Neural cell (in vitro differentiated cells): ENCODE results near the gene THRAP3.

ENCODE experiments used
- CTCF ChIP-seq: fragments of 450-650 bp; IDR thresholded peaks from 2 replicates; pipeline ENCODE4 v1.5.1; 2014; ENCODE audit warnings: antibody characterized with exemption, mild to moderate bottlenecking, moderate library complexity; ENCODE audit not compliant: poor library complexity, severe bottlenecking
- EP300 ChIP-seq: fragments of 450-650 bp; conservative IDR thresholded peaks from 2 replicates; pipeline ENCODE4 v1.6.1; 2014; ENCODE audit warnings: antibody characterized with exemption, mild to moderate bottlenecking, moderate library complexity; ENCODE audit not compliant: poor library complexity, severe bottlenecking
- EZH2 ChIP-seq: fragments of 200-600, 300-800 bp; shearing (Covaris generic), sonication (generic); IDR thresholded peaks from 2 replicates; pipeline ENCODE4 v1.6.1; 2014; ENCODE audit warnings: antibody characterized with exemption, low read length, borderline replicate concordance, mild to moderate bottlenecking; ENCODE audit not compliant: insufficient read depth, poor library complexity, severe bottlenecking
- POLR2AphosphoS5 ChIP-seq: IDR thresholded peaks from 2 replicates; pipeline ENCODE4 v1.6.1; 2012
- RAD21 ChIP-seq: fragments of 450-650 bp; conservative IDR thresholded peaks from 2 replicates; pipeline ENCODE4 v1.6.1; 2014; ENCODE audit warnings: antibody characterized with exemption, mild to moderate bottlenecking, moderate library complexity
- SMC3 ChIP-seq: fragments of 450-650 bp; conservative IDR thresholded peaks from 2 replicates; pipeline ENCODE4 v1.6.1; 2014; ENCODE audit warnings: antibody characterized with exemption, mild to moderate bottlenecking, moderate library complexity; ENCODE audit not compliant: poor library complexity
- TF ChIP-seq, protein P1 (sequence below): IDR thresholded peaks from 2 replicates; pipeline ENCODE4 v1.6.1; 2012; ENCODE audit warnings: borderline replicate concordance

DNA sequence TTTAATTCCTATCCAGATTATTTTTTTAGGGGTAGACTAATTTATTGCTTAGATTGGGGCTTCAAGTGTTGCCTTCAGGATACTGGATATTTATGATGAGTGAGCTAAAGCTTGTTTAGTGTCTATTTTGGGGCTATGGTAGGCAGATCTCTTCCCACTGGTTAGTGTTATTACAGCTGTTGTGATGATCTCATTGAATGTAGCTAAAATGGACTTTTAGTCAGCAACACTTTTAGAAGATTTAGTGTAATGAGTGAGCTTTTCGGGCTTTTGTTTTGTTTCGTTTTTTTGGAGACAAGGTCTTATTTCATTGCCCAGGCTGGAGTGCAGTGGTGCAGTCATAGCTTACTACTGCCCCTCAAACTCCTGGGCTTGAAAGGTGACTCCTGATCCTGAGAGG is 14.2 kb downstream of the THRAP3 start:
- TF ChIP-seq EZH2, result no peak
- no peak for TF ChIP-seq EP300
- TF ChIP-seq, protein P1, sequence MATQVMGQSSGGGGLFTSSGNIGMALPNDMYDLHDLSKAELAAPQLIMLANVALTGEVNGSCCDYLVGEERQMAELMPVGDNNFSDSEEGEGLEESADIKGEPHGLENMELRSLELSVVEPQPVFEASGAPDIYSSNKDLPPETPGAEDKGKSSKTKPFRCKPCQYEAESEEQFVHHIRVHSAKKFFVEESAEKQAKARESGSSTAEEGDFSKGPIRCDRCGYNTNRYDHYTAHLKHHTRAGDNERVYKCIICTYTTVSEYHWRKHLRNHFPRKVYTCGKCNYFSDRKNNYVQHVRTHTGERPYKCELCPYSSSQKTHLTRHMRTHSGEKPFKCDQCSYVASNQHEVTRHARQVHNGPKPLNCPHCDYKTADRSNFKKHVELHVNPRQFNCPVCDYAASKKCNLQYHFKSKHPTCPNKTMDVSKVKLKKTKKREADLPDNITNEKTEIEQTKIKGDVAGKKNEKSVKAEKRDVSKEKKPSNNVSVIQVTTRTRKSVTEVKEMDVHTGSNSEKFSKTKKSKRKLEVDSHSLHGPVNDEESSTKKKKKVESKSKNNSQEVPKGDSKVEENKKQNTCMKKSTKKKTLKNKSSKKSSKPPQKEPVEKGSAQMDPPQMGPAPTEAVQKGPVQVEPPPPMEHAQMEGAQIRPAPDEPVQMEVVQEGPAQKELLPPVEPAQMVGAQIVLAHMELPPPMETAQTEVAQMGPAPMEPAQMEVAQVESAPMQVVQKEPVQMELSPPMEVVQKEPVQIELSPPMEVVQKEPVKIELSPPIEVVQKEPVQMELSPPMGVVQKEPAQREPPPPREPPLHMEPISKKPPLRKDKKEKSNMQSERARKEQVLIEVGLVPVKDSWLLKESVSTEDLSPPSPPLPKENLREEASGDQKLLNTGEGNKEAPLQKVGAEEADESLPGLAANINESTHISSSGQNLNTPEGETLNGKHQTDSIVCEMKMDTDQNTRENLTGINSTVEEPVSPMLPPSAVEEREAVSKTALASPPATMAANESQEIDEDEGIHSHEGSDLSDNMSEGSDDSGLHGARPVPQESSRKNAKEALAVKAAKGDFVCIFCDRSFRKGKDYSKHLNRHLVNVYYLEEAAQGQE, result no peak
- no peak for TF ChIP-seq SMC3
- no peak for TF ChIP-seq CTCF
- TF ChIP-seq RAD21, result no peak
- TF ChIP-seq POLR2AphosphoS5, result no peak
